Neural cell (in vitro differentiated cells): Measurements from ENCODE around the gene DNM1. TPM values are rescaled to one million over a fixed set of nuclear protein-coding genes. Genes with fewer than 3 reads are reported as not detected.

Experiments used
- H2AFZ ChIP-seq: fragments of 200-600, 300-800 bp; sonication (generic), shearing (Covaris generic); 2 replicates; pipeline ENCODE4 v1.6.0; 2014; ENCODE audit warnings: low read depth, mild to moderate bottlenecking, antibody characterized with exemption, low read length, moderate library complexity
- H3F3A ChIP-seq: fragments of 200-600 bp; shearing (Covaris generic); 2 replicates; pipeline ENCODE4 v1.6.1; 2016; ENCODE audit warnings: mild to moderate bottlenecking, moderate library complexity, mixed read lengths, antibody characterized with exemption, low read length; ENCODE audit not compliant: insufficient read depth, poor library complexity, severe bottlenecking
- H3K27ac ChIP-seq: fragments of 200-600, 300-800 bp; sonication (generic), shearing (Covaris generic); 2 replicates; pipeline ENCODE4 v1.5.1; 2014; ENCODE audit warnings: mild to moderate bottlenecking, low read length, moderate library complexity
- H3K27me3 ChIP-seq: fragments of 300-800, 200-600 bp; sonication (generic), shearing (Covaris generic); 2 replicates; pipeline ENCODE4 v1.6.0; 2014; ENCODE audit warnings: mild to moderate bottlenecking, low read depth, low read length, moderate library complexity; ENCODE audit not compliant: insufficient read depth
- H3K36me3 ChIP-seq: fragments of 300-800, 200-600 bp; sonication (generic), shearing (Covaris generic); 2 replicates; pipeline ENCODE4 v1.5.1; 2014; ENCODE audit warnings: mild to moderate bottlenecking, antibody characterized with exemption, low read length, moderate library complexity; ENCODE audit not compliant: insufficient read depth
- H3K4me2 ChIP-seq: fragments of 300-800, 200-600 bp; sonication (generic), shearing (Covaris generic); 2 replicates; pipeline ENCODE4 v1.6.0; 2014; ENCODE audit warnings: mild to moderate bottlenecking, low read length
- H3K4me3 ChIP-seq: fragments of 300-800, 200-600 bp; sonication (generic), shearing (Covaris generic); 2 replicates; pipeline ENCODE4 v1.5.1; 2014; ENCODE audit warnings: mild to moderate bottlenecking, low read length, moderate library complexity
- H3K79me2 ChIP-seq: fragments of 200-600 bp; shearing (Covaris generic); replicated peaks from 2 replicates; pipeline ENCODE4 v1.6.0; 2014; ENCODE audit warnings: mild to moderate bottlenecking, low read length, moderate library complexity; ENCODE audit not compliant: insufficient read depth
- H3K9ac ChIP-seq: fragments of 300-800, 200-600 bp; sonication (generic), shearing (Covaris generic); 2 replicates; pipeline ENCODE4 v1.6.1; 2016; ENCODE audit warnings: mild to moderate bottlenecking, low read length, mixed read lengths
- H3K9me2 ChIP-seq: fragments of 200-600 bp; shearing (Covaris generic); 2 replicates; pipeline ENCODE4 v1.6.1; 2016; ENCODE audit warnings: mild to moderate bottlenecking, low read length, mixed read lengths; ENCODE audit not compliant: insufficient read depth
- H3K9me3 ChIP-seq: fragments of 200-600, 300-800 bp; sonication (generic), shearing (Covaris generic); 2 replicates; pipeline ENCODE4 v1.6.1; 2016; ENCODE audit warnings: mild to moderate bottlenecking, mixed run types, low read length, moderate library complexity, mixed read lengths
- H4K20me1 ChIP-seq: fragments of 200-600 bp; shearing (Covaris generic); 2 replicates; pipeline ENCODE4 v1.6.1; 2016; ENCODE audit warnings: mild to moderate bottlenecking, mixed run types; ENCODE audit not compliant: insufficient read depth
- EP300 ChIP-seq: fragments of 450-650 bp; conservative IDR thresholded peaks from 2 replicates; pipeline ENCODE4 v1.6.1; 2014; ENCODE audit warnings: antibody characterized with exemption, mild to moderate bottlenecking, moderate library complexity; ENCODE audit not compliant: poor library complexity, severe bottlenecking
- EZH2 ChIP-seq: fragments of 200-600, 300-800 bp; shearing (Covaris generic), sonication (generic); IDR thresholded peaks from 2 replicates; pipeline ENCODE4 v1.6.1; 2014; ENCODE audit warnings: antibody characterized with exemption, low read length, borderline replicate concordance, mild to moderate bottlenecking; ENCODE audit not compliant: insufficient read depth, poor library complexity, severe bottlenecking
- MXI1 ChIP-seq: fragments of 450-650 bp; conservative IDR thresholded peaks from 2 replicates; pipeline ENCODE4 v1.6.1; 2014; ENCODE audit warnings: antibody characterized with exemption, mild to moderate bottlenecking; ENCODE audit not compliant: poor library complexity, severe bottlenecking
- POLR2AphosphoS5 ChIP-seq: IDR thresholded peaks from 2 replicates; pipeline ENCODE4 v1.6.1; 2012
- RAD21 ChIP-seq: fragments of 450-650 bp; conservative IDR thresholded peaks from 2 replicates; pipeline ENCODE4 v1.6.1; 2014; ENCODE audit warnings: antibody characterized with exemption, mild to moderate bottlenecking, moderate library complexity
- SMC3 ChIP-seq: fragments of 450-650 bp; conservative IDR thresholded peaks from 2 replicates; pipeline ENCODE4 v1.6.1; 2014; ENCODE audit warnings: antibody characterized with exemption, mild to moderate bottlenecking, moderate library complexity; ENCODE audit not compliant: poor library complexity
- TAF1 ChIP-seq: IDR thresholded peaks from 2 replicates; pipeline ENCODE4 v1.6.1; 2012; ENCODE audit warnings: low read depth
- polyA plus RNA-seq: library from polyadenylated mRNA; depleted of rRNA; stranded (reverse); fragments of >200 nt; gene quantifications from 2 replicates; pipeline ENCODE4 v1.2.3, GENCODE V29; 2014
- TF ChIP-seq, protein P1 (sequence below): fragments of 450-650 bp; IDR thresholded peaks from 2 replicates; pipeline ENCODE4 v1.5.1; 2014; ENCODE audit warnings: antibody characterized with exemption, mild to moderate bottlenecking, moderate library complexity; ENCODE audit not compliant: poor library complexity, severe bottlenecking
- TF ChIP-seq, protein P2 (sequence below): IDR thresholded peaks from 2 replicates; pipeline ENCODE4 v1.6.1; 2012; ENCODE audit warnings: borderline replicate concordance

Gene DNM1
- polyA plus RNA-seq, 1 donor from 2014 or later, result 104 TPM

DNA sequence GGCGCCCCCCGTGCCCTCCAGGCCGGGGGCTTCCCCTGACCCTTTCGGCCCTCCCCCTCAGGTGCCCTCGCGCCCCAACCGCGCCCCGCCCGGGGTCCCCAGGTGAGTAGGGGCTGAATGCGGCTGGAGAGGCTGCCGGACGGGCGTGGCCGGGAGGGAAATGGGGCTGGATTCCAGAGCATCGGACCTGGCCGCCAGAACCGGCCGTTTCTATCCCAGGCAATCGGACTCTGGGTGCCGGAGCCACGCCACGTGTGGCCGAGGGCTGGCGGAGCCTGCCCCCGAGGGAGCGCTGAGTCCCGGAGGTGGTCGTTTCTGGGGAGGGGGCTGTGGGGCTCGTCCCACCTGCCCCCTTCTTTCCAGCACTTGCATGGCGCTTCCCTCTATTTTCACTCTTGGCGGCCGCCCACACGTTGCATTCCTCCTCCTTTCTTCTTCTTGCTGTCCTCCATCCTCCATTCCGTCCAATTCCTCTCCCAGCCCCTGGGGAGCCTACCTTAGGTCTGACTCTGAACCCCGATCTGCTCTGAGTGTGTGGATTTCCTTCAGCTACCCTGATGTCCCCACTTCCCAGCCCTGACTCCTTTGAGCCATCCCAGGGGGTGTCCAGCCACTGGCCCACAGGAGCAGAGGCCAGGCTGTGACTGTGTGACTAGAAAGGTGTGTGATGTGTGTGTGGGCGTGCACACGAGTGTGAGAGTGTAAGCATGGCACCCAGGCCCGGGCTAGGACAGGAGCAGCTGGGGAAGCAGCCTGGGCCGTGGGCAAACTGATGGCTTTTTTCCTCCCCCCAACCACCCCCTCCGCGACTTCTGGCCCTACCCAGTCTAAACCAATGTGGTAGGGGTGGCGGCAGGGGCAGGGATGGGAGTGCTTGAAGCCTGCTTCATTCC, 47.9 kb downstream of the DNM1 start (continued):
- TF ChIP-seq, protein P1, sequence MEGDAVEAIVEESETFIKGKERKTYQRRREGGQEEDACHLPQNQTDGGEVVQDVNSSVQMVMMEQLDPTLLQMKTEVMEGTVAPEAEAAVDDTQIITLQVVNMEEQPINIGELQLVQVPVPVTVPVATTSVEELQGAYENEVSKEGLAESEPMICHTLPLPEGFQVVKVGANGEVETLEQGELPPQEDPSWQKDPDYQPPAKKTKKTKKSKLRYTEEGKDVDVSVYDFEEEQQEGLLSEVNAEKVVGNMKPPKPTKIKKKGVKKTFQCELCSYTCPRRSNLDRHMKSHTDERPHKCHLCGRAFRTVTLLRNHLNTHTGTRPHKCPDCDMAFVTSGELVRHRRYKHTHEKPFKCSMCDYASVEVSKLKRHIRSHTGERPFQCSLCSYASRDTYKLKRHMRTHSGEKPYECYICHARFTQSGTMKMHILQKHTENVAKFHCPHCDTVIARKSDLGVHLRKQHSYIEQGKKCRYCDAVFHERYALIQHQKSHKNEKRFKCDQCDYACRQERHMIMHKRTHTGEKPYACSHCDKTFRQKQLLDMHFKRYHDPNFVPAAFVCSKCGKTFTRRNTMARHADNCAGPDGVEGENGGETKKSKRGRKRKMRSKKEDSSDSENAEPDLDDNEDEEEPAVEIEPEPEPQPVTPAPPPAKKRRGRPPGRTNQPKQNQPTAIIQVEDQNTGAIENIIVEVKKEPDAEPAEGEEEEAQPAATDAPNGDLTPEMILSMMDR, result no peak

DNA sequence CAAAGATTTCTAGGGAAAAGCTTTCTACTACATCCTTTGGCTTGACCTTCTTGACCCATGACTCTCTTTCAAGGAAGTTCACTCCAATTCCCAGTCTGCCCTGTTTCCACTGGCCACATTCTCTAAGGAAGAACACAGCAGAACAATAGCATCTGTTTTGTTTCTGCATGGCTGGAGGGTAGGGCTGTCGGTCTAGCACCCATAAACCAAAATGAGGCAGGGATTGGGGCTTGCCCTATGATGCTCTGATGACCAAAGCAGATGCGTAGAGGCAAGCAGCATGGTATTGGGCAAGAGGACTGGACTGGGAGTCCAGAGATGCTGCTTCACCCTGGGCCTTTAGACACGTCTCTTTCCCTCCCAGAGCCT, 48.5 kb downstream of the DNM1 start:
- Histone ChIP-seq H3K9me2 (no peaks in the 10 kb centered on the region), H3K4me2 (no peak overlapping the region), H3K79me2 (no peaks in the 10 kb centered on the region), H2AFZ (no peak overlapping the region), H3F3A (no peaks in the 10 kb centered on the region), H3K36me3 (no peaks in the 10 kb centered on the region), H3K27me3 (no peaks in the 10 kb centered on the region), H3K9ac (no peak overlapping the region), H3K9me3 (no peaks in the 10 kb centered on the region), H4K20me1 (no peaks in the 10 kb centered on the region), H3K27ac (no peak overlapping the region), H3K4me3 (no peak overlapping the region)
- TF ChIP-seq EZH2 (no peak), TAF1 (no peak), SMC3 (no peak), RAD21 (no peak), MXI1 (no peak), EP300 (no peak), POLR2AphosphoS5 (no peak)
- TF ChIP-seq, protein P1, result no peak
- TF ChIP-seq, protein P2, sequence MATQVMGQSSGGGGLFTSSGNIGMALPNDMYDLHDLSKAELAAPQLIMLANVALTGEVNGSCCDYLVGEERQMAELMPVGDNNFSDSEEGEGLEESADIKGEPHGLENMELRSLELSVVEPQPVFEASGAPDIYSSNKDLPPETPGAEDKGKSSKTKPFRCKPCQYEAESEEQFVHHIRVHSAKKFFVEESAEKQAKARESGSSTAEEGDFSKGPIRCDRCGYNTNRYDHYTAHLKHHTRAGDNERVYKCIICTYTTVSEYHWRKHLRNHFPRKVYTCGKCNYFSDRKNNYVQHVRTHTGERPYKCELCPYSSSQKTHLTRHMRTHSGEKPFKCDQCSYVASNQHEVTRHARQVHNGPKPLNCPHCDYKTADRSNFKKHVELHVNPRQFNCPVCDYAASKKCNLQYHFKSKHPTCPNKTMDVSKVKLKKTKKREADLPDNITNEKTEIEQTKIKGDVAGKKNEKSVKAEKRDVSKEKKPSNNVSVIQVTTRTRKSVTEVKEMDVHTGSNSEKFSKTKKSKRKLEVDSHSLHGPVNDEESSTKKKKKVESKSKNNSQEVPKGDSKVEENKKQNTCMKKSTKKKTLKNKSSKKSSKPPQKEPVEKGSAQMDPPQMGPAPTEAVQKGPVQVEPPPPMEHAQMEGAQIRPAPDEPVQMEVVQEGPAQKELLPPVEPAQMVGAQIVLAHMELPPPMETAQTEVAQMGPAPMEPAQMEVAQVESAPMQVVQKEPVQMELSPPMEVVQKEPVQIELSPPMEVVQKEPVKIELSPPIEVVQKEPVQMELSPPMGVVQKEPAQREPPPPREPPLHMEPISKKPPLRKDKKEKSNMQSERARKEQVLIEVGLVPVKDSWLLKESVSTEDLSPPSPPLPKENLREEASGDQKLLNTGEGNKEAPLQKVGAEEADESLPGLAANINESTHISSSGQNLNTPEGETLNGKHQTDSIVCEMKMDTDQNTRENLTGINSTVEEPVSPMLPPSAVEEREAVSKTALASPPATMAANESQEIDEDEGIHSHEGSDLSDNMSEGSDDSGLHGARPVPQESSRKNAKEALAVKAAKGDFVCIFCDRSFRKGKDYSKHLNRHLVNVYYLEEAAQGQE, result no peak
